ENCODE measurements around the gene C5orf47. TPM values are rescaled to one million over a fixed set of nuclear protein-coding genes. Genes with fewer than 3 reads are reported as not detected.

C5orf47 gene
- total and polyA plus RNA-seq, 10 of the 15 experiments (the other 5 are each of a cell fraction or from before 2014, with no cell fraction given), result 0.04 TPM; not detected in 9

- H3K27ac ChIP-seq (ENCODE audit: control insufficient read depth, insufficient read depth), result no peak overlapping the region
- 14% methylated on average over 4 of the region's 4 CpGs for WGBS (ENCODE audit: insufficient coverage, insufficient replicate concordance, low lambda C conversion rate, missing lambda C conversion rate)
- intact Hi-C loops (cut with micrococcal nuclease; ENCODE audit: unreplicated experiment) (no loop called here), in situ Hi-C loops (cut with MboI) (no loop called here)
- no peaks in the 10 kb centered on the region for H3K9me3 ChIP-seq (replicated peaks; ENCODE audit: control insufficient read depth, insufficient read depth, low read length)
- H3K4me3 ChIP-seq, result no peak overlapping the region
- SMC1A ChIA-PET (ENCODE audit: uncharacterized antibody, unreplicated experiment), result no interaction called here
- no peak for ATAC-seq
- H3K79me2 ChIP-seq (ENCODE audit: control insufficient read depth, insufficient read depth, low read length), result no peaks in the 10 kb centered on the region
- RAD21 ChIA-PET (ENCODE audit: unreplicated experiment), result no interaction called here
- no peaks in the 10 kb centered on the region for H4K20me1 ChIP-seq (ENCODE audit: control insufficient read depth, insufficient read depth)
- no TSS peak for BruUV-seq (replicated peaks)
- no peak overlapping the region for H2AFZ ChIP-seq (ENCODE audit: control insufficient read depth, low read depth, low read length)
- DNase-seq (ENCODE audit: low read depth, low spot score), result no peak
- H3K36me3 ChIP-seq (ENCODE audit: control insufficient read depth in 2 of 2, insufficient read depth in 2 of 2, low read length in 1 of 2), result no peaks in the 10 kb centered on the region
- CTCF ChIA-PET, result no interaction called here
- FAIRE-seq, result no peak
- POLR2A ChIA-PET, result no interaction called here
- no peak for TF ChIP-seq BMI1 (IDR thresholded peaks at IDR 0.05; ENCODE audit: borderline replicate concordance)
- no peak for TF ChIP-seq USF1 (IDR thresholded peaks at IDR 0.05; ENCODE audit: borderline replicate concordance, extremely low read length, insufficient read depth, low read depth, low read length)
- no peak for TF ChIP-seq EGR1 (IDR thresholded peaks at IDR 0.05; ENCODE audit: borderline replicate concordance in 1 of 2, low read depth in 2 of 2, low read length in 2 of 2)
- TF ChIP-seq BACH1 (IDR thresholded peaks at IDR 0.05; ENCODE audit: borderline replicate concordance), result no peak
- TF ChIP-seq E2F8 (IDR thresholded peaks at IDR 0.05; ENCODE audit: low read depth, partially characterized antibody), result no peak
- TF ChIP-seq CHD4 (IDR thresholded peaks at IDR 0.05), result no peak
- no peak overlapping the region for H3K9ac ChIP-seq (ENCODE audit: control insufficient read depth, insufficient read depth, low read length)
- H3K27me3 ChIP-seq (replicated peaks in 1 of 2; ENCODE audit: control insufficient read depth in 2 of 2, insufficient read depth in 2 of 2, low read length in 1 of 2), result no peaks in the 10 kb centered on the region; a peak in 1 of 4 replicates
- no peaks in the 10 kb centered on the region for H3K4me1 ChIP-seq (ENCODE audit: control insufficient read depth, insufficient read depth, low read length)
- H3K4me2 ChIP-seq (ENCODE audit: control insufficient read depth, insufficient read depth), result no peak overlapping the region
Observed at GRCh38 chr5:173997331-173997730, 8.4 kb downstream of the C5orf47 start.

Measured in GM12878 (cell line).